H1 (cell line): ENCODE measurements around the gene STKLD1. TPM values are rescaled to one million over a fixed set of nuclear protein-coding genes. Genes with fewer than 3 reads are reported as not detected.

ENCODE experiments used
- CTCF ChIA-PET: fragments of 300-600 bp; sonication (Branson Sonifier 250); formaldehyde crosslinking; loops from one replicate; lab custom pipeline; 2021; ENCODE audit not compliant: partially characterized antibody; lab: Charles Lee
- POLR2A ChIA-PET: fragments of 300-600 bp; sonication (Branson Sonifier 250); formaldehyde crosslinking; loops from one replicate; lab custom pipeline; 2021; ENCODE audit warnings: inconsistent platforms; ENCODE audit not compliant: partially characterized antibody; lab: Charles Lee
- DNase-seq, 2 experiments: peaks; one replicate each; pipeline versions ENCODE4 v3.0.0 to v3.0.0-alpha.2; 2010 to 2022; ENCODE audit warnings: low spot score in 2 of 2, low read depth in 1 of 2, mixed read lengths in 1 of 2
- FAIRE-seq: peaks from 2 replicates; lab custom pipeline; 2011; peaks lifted over from hg19 to GRCh38; lab: Jason Lieb, UNC
- H2AFZ ChIP-seq: 2 replicates; pipeline ENCODE4 v1.8.1; 2012; ENCODE audit warnings: low read length, inconsistent platforms
- H2AK5ac ChIP-seq: 2 replicates; pipeline ENCODE4 v1.6.1; 2013; ENCODE audit warnings: low read depth, low read length
- H2BK120ac ChIP-seq: replicated peaks from 2 replicates; pipeline ENCODE3; 2013; ENCODE audit warnings: low read depth, low read length, inconsistent platforms
- H2BK12ac ChIP-seq: 2 replicates; pipeline ENCODE4 v1.6.1; 2013; ENCODE audit warnings: low read depth, low read length
- H2BK15ac ChIP-seq: 2 replicates; pipeline ENCODE4 v1.6.1; 2013; ENCODE audit warnings: low read length
- H2BK20ac ChIP-seq: 2 replicates; pipeline ENCODE4 v1.6.1; 2013; ENCODE audit warnings: low read length
- H2BK5ac ChIP-seq: 2 replicates; pipeline ENCODE4 v1.6.1; 2013; ENCODE audit warnings: low read depth, low read length
- H3K14ac ChIP-seq: 2 replicates; pipeline ENCODE4 v1.6.1; 2013; ENCODE audit warnings: inconsistent platforms; ENCODE audit not compliant: insufficient read length
- H3K18ac ChIP-seq: 2 replicates; pipeline ENCODE4 v1.6.1; 2013; ENCODE audit warnings: low read length; ENCODE audit errors: extremely low read depth
- H3K23ac ChIP-seq: 2 replicates; pipeline ENCODE4 v1.6.1; 2013; ENCODE audit warnings: inconsistent platforms; ENCODE audit not compliant: insufficient read length
- H3K23me2 ChIP-seq: 2 replicates; pipeline ENCODE4 v1.6.1; 2013; ENCODE audit warnings: low read depth, low read length
- H3K27ac ChIP-seq: 2 replicates; pipeline ENCODE4 v1.6.1; 2011; ENCODE audit warnings: low read depth, low read length, inconsistent platforms
- H3K27me3 ChIP-seq, 4 experiments: replicated peaks in 1 of 4; 1 replicate in 1 of 4; 2 replicates in 3 of 4; pipeline versions ENCODE4 v1.6.1 to v1.8.1; 2011 to 2013; ENCODE audit warnings: low read length in 3 of 4, mild to moderate bottlenecking in 3 of 4, inconsistent platforms in 2 of 4, mixed read lengths in 2 of 4, moderate library complexity in 1 of 4; ENCODE audit not compliant: control insufficient read depth in 3 of 4, insufficient read depth in 3 of 4; ENCODE audit errors: extremely low read depth in 1 of 4
- H3K36me3 ChIP-seq, 4 experiments: 2 replicates each; pipeline versions ENCODE4 v1.6.1 to v1.8.1; 2011 to 2013; ENCODE audit warnings: mild to moderate bottlenecking in 4 of 4, low read length in 3 of 4, moderate library complexity in 2 of 4, control low read depth in 1 of 4, inconsistent platforms in 1 of 4; ENCODE audit not compliant: insufficient read depth in 4 of 4, control insufficient read depth in 2 of 4
- H3K4ac ChIP-seq: replicated peaks from 2 replicates; pipeline ENCODE3; 2013; ENCODE audit warnings: low read length, low read depth, mixed read lengths, inconsistent platforms; ENCODE audit not compliant: insufficient read length
- H3K4me1 ChIP-seq, 4 experiments: replicated peaks in 1 of 4; 1 replicate in 1 of 4; 2 replicates in 3 of 4; pipeline versions ENCODE4 v1.6.1 to v1.8.1; 2011 to 2013; ENCODE audit warnings: low read length in 3 of 4, inconsistent platforms in 2 of 4, mixed read lengths in 1 of 4; ENCODE audit not compliant: insufficient read depth in 4 of 4, control insufficient read depth in 3 of 4
- H3K4me2 ChIP-seq, 2 experiments: 2 replicates each; pipeline versions ENCODE4 v1.6.1 to v1.8.1; 2011 to 2013; ENCODE audit warnings: low read depth in 2 of 2, low read length in 2 of 2, control low read depth in 1 of 2, inconsistent platforms in 1 of 2, mild to moderate bottlenecking in 1 of 2; ENCODE audit not compliant: insufficient read depth in 1 of 2
- H3K4me3 ChIP-seq, 4 experiments: fragments of 200-600, 300-600 bp in 1 of 4; sonication (generic), shearing (Covaris generic), sonication (Bioruptor Twin) in 1 of 4; 2 replicates each; pipeline versions ENCODE4 v1.5.1 to v1.8.1; 2011 to 2016; ENCODE audit warnings: low read length in 4 of 4, low read depth in 3 of 4, control low read depth in 2 of 4, inconsistent platforms in 2 of 4, mild to moderate bottlenecking in 2 of 4, mixed read lengths in 1 of 4, moderate library complexity in 1 of 4; ENCODE audit not compliant: insufficient read depth in 2 of 4; ENCODE audit errors: extremely low read depth in 1 of 4
- H3K56ac ChIP-seq: replicated peaks from 2 replicates; pipeline ENCODE3; 2013; ENCODE audit warnings: low read depth, mild to moderate bottlenecking, mixed read lengths, low read length, inconsistent platforms; ENCODE audit not compliant: insufficient read length
- H3K79me1 ChIP-seq: 2 replicates; pipeline ENCODE4 v1.6.1; 2013; ENCODE audit warnings: low read depth, low read length, control low read depth
- H3K79me2 ChIP-seq, 2 experiments: 2 replicates each; pipeline versions ENCODE4 v1.6.1 to v1.8.1; 2012 to 2013; ENCODE audit warnings: low read length in 2 of 2, mild to moderate bottlenecking in 2 of 2, inconsistent platforms in 1 of 2; ENCODE audit not compliant: insufficient read depth in 2 of 2, control insufficient read depth in 1 of 2
- H3K9ac ChIP-seq, 4 experiments: replicated peaks in 1 of 4; 1 replicate in 1 of 4; 2 replicates in 3 of 4; pipeline versions ENCODE4 v1.6.1 to v1.8.1; 2011 to 2013; ENCODE audit warnings: low read depth in 3 of 4, low read length in 3 of 4, control low read depth in 2 of 4, mild to moderate bottlenecking in 2 of 4, moderate library complexity in 2 of 4, inconsistent platforms in 1 of 4; ENCODE audit errors: extremely low read depth in 1 of 4
- H3K9me3 ChIP-seq, 2 experiments: 2 replicates each; pipeline versions ENCODE4 v1.6.1 to v1.8.1; 2012 to 2013; ENCODE audit warnings: mild to moderate bottlenecking in 2 of 2, moderate library complexity in 2 of 2, control low read depth in 1 of 2, inconsistent platforms in 1 of 2, low read depth in 1 of 2, low read length in 1 of 2, mixed read lengths in 1 of 2; ENCODE audit not compliant: insufficient read depth in 2 of 2
- H4K20me1 ChIP-seq, 2 experiments: replicated peaks in 1 of 2; 2 replicates each; pipeline versions ENCODE3 to v1.8.1; 2011 to 2013; ENCODE audit warnings: inconsistent platforms in 2 of 2, low read length in 2 of 2, mild to moderate bottlenecking in 1 of 2; ENCODE audit not compliant: insufficient read depth in 2 of 2, control insufficient read depth in 1 of 2
- H4K5ac ChIP-seq: 2 replicates; pipeline ENCODE4 v1.6.1; 2013; ENCODE audit warnings: low read length, low read depth, mixed read lengths, inconsistent platforms; ENCODE audit not compliant: insufficient read length
- H4K8ac ChIP-seq: 2 replicates; pipeline ENCODE4 v1.8.0; 2013; ENCODE audit warnings: mild to moderate bottlenecking, moderate library complexity, low read length, inconsistent platforms; ENCODE audit not compliant: insufficient read depth; ENCODE audit errors: extremely low read depth
- H4K91ac ChIP-seq: replicated peaks from 2 replicates; pipeline ENCODE3; 2013; ENCODE audit warnings: low read length, mixed read lengths, inconsistent platforms; ENCODE audit not compliant: insufficient read length
- ASH2L ChIP-seq: fragments of 200-600, 300-600 bp; sonication (generic); IDR thresholded peaks from one replicate; pipeline ENCODE4 v1.7.1; 2017; ENCODE audit warnings: low read length
- CTCF ChIP-seq, 3 experiments: IDR thresholded peaks; 1 replicate in 2 of 3; 2 replicates in 1 of 3; pipeline versions ENCODE4 v1.5.1 to v1.6.1; 2011; ENCODE audit warnings: low read length in 3 of 3, mild to moderate bottlenecking in 3 of 3, inconsistent platforms in 2 of 3, low read depth in 1 of 3, moderate library complexity in 1 of 3; ENCODE audit not compliant: insufficient read depth in 1 of 3; ENCODE audit errors: control extremely low read depth in 1 of 3
- EZH2 ChIP-seq: fragments of 200-600 bp; sonication (generic); IDR thresholded peaks from 2 replicates; pipeline ENCODE4 v1.7.1; 2012; ENCODE audit warnings: low read depth, mild to moderate bottlenecking, moderate library complexity, low read length, inconsistent platforms; ENCODE audit not compliant: severe bottlenecking
- MAX ChIP-seq: IDR thresholded peaks from 2 replicates; pipeline ENCODE4 v1.6.1; 2012; ENCODE audit warnings: inconsistent platforms
- RNF2 ChIP-seq: fragments of 200-900, 300-1000 bp; sonication (generic); IDR thresholded peaks from 2 replicates; pipeline ENCODE4 v1.7.1; 2016; ENCODE audit warnings: borderline replicate concordance, low read depth, mild to moderate bottlenecking, antibody characterized with exemption, low read length; ENCODE audit not compliant: poor library complexity, severe bottlenecking; ENCODE audit errors: missing control alignments
- SAP30 ChIP-seq: fragments of 300-600 bp; sonication (generic); IDR thresholded peaks from 2 replicates; pipeline ENCODE4 v1.7.1; 2012; ENCODE audit warnings: low read length, moderate library complexity, mild to moderate bottlenecking, inconsistent platforms; ENCODE audit not compliant: insufficient read depth, insufficient replicate concordance
- SIRT6 ChIP-seq: IDR thresholded peaks from one replicate; pipeline ENCODE4 v1.7.1; 2012; ENCODE audit warnings: low read length, inconsistent platforms
- TAF1 ChIP-seq: IDR thresholded peaks from 2 replicates; pipeline ENCODE4 v1.6.1; 2011; ENCODE audit warnings: mild to moderate bottlenecking, low read depth, low read length
- USF2 ChIP-seq: IDR thresholded peaks from 2 replicates; pipeline ENCODE4 v1.6.1; 2011; ENCODE audit warnings: low read length, improper control_type of control experiment
- WGBS, 2 experiments: shearing (Covaris generic) in 1 of 2; methylation state at CpG; one replicate each; pipeline versions ENCODE4 v1.1.6 to v1.1.7; 2013 to 2015; ENCODE audit warnings: low lambda C conversion rate in 2 of 2, mixed read lengths in 2 of 2, inconsistent platforms in 1 of 2, low coverage in 1 of 2, missing lambda C conversion rate in 1 of 2; ENCODE audit not compliant: insufficient replicate concordance in 2 of 2, insufficient coverage in 1 of 2, insufficient read length in 1 of 2; ENCODE audit errors: extremely low coverage in 1 of 2, missing lambda C conversion rate in 1 of 2; 5-methylcytosine and 5-hydroxymethylcytosine counted together
- polyA plus RNA-seq, 7 experiments: library from polyadenylated mRNA; depleted of rRNA in 3 of 7; stranded (reverse) in 5 of 7; unstranded in 2 of 7; fragments of >200 nt in 5 of 7; fragments of 200-250 nt in 2 of 7; gene quantifications; 1 replicate in 5 of 7; 2 replicates in 1 of 7; 4 replicates in 1 of 7; pipeline versions ENCODE4 v1.2.1 to v1.2.3, GENCODE V29; 2011 to 2013; ENCODE audit warnings: missing spikeins in 2 of 7, mixed read lengths in 2 of 7
- total RNA-seq: library from RNA; stranded (reverse); fragmentation: NEBNext Ultra II Directional; extraction: Animal tissue kit (Norgen Biotek cat#: 25700); gene quantifications from 2 replicates; pipeline ENCODE4 v1.2.1, GENCODE V29; 2021

The STKLD1 gene
- total and polyA plus RNA-seq, 2 of the 8 experiments (the other 6 are each of a cell fraction or from before 2014, with no cell fraction given) = 0.26 TPM; not detected in 1

- H3K4me3 ChIP-seq = no peak overlapping the region
- H4K8ac ChIP-seq = no peak overlapping the region
- H3K18ac ChIP-seq = no peak overlapping the region
- DNase-seq (no peak), FAIRE-seq (no peak)
- H4K5ac ChIP-seq = no peak overlapping the region
- H2BK20ac ChIP-seq = no peak overlapping the region
- H2BK15ac ChIP-seq = no peak overlapping the region
- no peak overlapping the region for H3K56ac ChIP-seq
- H3K79me1 ChIP-seq = peaks cover 3% of the 10 kb centered on the region; the same call in 1 of the 2 replicates
- no peaks in the 10 kb centered on the region for H3K27me3 ChIP-seq
- no peak overlapping the region for H3K27ac ChIP-seq
- no peak overlapping the region for H2AFZ ChIP-seq
- no peak overlapping the region for H2BK120ac ChIP-seq
- POLR2A ChIA-PET = no interaction called here
- no peak overlapping the region for H2BK5ac ChIP-seq
- no peak overlapping the region for H4K91ac ChIP-seq
- no peak overlapping the region for H3K23ac ChIP-seq
- CTCF ChIA-PET = interaction anchor here (0.6 to 1.3 kb wide), 3 partner anchors 9 to 76 kb away, joined by 3 to 5 read pairs (median 3); no protein-coding TSS in a partner anchor
- 95% methylated on average over 1 of the region's 1 CpG; no CpG with 5 or more reads in 1 of the 2 experiments for WGBS, 2 experiments
- H3K9ac ChIP-seq = no peak overlapping the region
- no peaks in the 10 kb centered on the region; a peak in 1 of 4 replicates for H3K79me2 ChIP-seq
- no peak overlapping the region for H3K4me2 ChIP-seq
- H3K4ac ChIP-seq = no peak overlapping the region
- no peak overlapping the region for H2AK5ac ChIP-seq
- H4K20me1 ChIP-seq = peaks cover 15 to 24% of the 10 kb centered on the region in 2 experiments
- no peaks in the 10 kb centered on the region for H3K4me1 ChIP-seq
- no peak overlapping the region for H3K14ac ChIP-seq
- H3K23me2 ChIP-seq = no peaks in the 10 kb centered on the region
- peaks cover 22 to 58% (median 39%) of the 10 kb centered on the region in 4 experiments; a peak in 7 of 8 replicates for H3K36me3 ChIP-seq
- H2BK12ac ChIP-seq = no peak overlapping the region
- no peaks in the 10 kb centered on the region for H3K9me3 ChIP-seq
- TF ChIP-seq ASH2L (no peak), USF2 (no peak), RNF2 (no peak), SIRT6 (no peak), EZH2 (no peak), MAX (no peak), SAP30 (no peak), CTCF (IDR thresholded peaks at IDR 0.05; ENCODE audit: control extremely low read depth in 1 of 3, insufficient read depth in 1 of 3, low read depth in 1 of 3, low read length in 3 of 3) (no peak), TAF1 (no peak)
Observed at GRCh38 chr9:133408042-133408441, 31.9 kb downstream of the STKLD1 start.
